A673 (cell line): ENCODE data around the gene POLE. TPM values are rescaled to one million over a fixed set of nuclear protein-coding genes. Genes with fewer than 3 reads are reported as not detected.

Experiments
- BruUV-seq: library from RNA; stranded (reverse); fragments of 400-500 nt; replicated peaks from 2 replicates; lab custom pipeline; 2021; lab: Mats Ljungman, UMichigan
- CTCF ChIA-PET: fragments of 300-600 bp; sonication (Branson Sonifier 250); formaldehyde crosslinking; loops from one replicate; lab custom pipeline; 2022; ENCODE audit warnings: antibody characterized with exemption; lab: Charles Lee
- POLR2A ChIA-PET: fragments of 300-600 bp; sonication (Branson Sonifier 250); formaldehyde crosslinking; loops from one replicate; lab custom pipeline; 2022; ENCODE audit warnings: antibody characterized with exemption; ENCODE audit not compliant: low non-redundant PET; lab: Charles Lee
- DNase-seq: peaks from one replicate; pipeline ENCODE4 v3.0.0-alpha.2; 2015; ENCODE audit warnings: low spot score
- H3K27ac ChIP-seq: fragments of 200-600 bp; sonication (generic); 2 replicates; pipeline ENCODE4 v1.5.1; 2016; ENCODE audit warnings: mixed run types, low read depth, mild to moderate bottlenecking, mixed read lengths, antibody characterized with exemption, low read length; ENCODE audit not compliant: poor library complexity, severe bottlenecking
- H3K27me3 ChIP-seq: fragments of 200-600 bp; sonication (generic); replicated peaks from 2 replicates; pipeline ENCODE4 v1.6.1; 2017; ENCODE audit warnings: mixed run types, low read depth, mild to moderate bottlenecking, mixed read lengths, antibody characterized with exemption, low read length; ENCODE audit not compliant: insufficient read depth, poor library complexity
- H3K36me3 ChIP-seq: fragments of 200-600 bp; sonication (generic); 2 replicates; pipeline ENCODE4 v1.6.1; 2016; ENCODE audit warnings: mixed run types, mild to moderate bottlenecking, mixed read lengths, antibody characterized with exemption, low read length; ENCODE audit not compliant: insufficient read depth, poor library complexity, severe bottlenecking
- H3K4me1 ChIP-seq: fragments of 200-600 bp; sonication (generic); 2 replicates; pipeline ENCODE4 v1.6.1; 2017; ENCODE audit warnings: mixed run types, mild to moderate bottlenecking, mixed read lengths, antibody characterized with exemption, low read length; ENCODE audit not compliant: insufficient read depth, poor library complexity, severe bottlenecking
- H3K4me3 ChIP-seq: fragments of 200-600 bp; sonication (generic); 2 replicates; pipeline ENCODE4 v1.5.1; 2016; ENCODE audit warnings: low read depth, mixed run types, mild to moderate bottlenecking, mixed read lengths, low read length; ENCODE audit not compliant: poor library complexity, severe bottlenecking
- H3K9me3 ChIP-seq: fragments of 200-600 bp; sonication (generic); 2 replicates; pipeline ENCODE4 v1.6.1; 2016; ENCODE audit warnings: mixed run types, low read depth, mild to moderate bottlenecking, mixed read lengths, antibody characterized with exemption, low read length; ENCODE audit not compliant: poor library complexity, severe bottlenecking
- EZH2 ChIP-seq: fragments of 200-600 bp; sonication (generic); IDR thresholded peaks from 2 replicates; pipeline ENCODE4 v1.6.1; 2017; ENCODE audit warnings: borderline replicate concordance, low read depth, mild to moderate bottlenecking, mixed read lengths, antibody characterized with exemption, low read length; ENCODE audit not compliant: poor library complexity, severe bottlenecking
- intact Hi-C: fragments of 100-400 bp; cut with micrococcal nuclease; formaldehyde crosslinking; loops from one replicate; pipeline ENCODE4 v1.10.0; 2022; ENCODE audit not compliant: unreplicated experiment
- total RNA-seq: library from RNA; stranded (reverse); gene quantifications from 2 replicates; pipeline ENCODE4 v1.2.3, GENCODE V29; 2021
- TF ChIP-seq, protein P1 (sequence below): fragments of 300-800, 200-600 bp; sonication (generic); conservative IDR thresholded peaks from 2 replicates; pipeline ENCODE4 v1.5.1; 2017; ENCODE audit warnings: low read depth, mild to moderate bottlenecking, antibody characterized with exemption, low read length, moderate library complexity, mixed read lengths

POLE gene
- total RNA-seq, 1 experiment from 2014 or later: 239 TPM

DNA sequence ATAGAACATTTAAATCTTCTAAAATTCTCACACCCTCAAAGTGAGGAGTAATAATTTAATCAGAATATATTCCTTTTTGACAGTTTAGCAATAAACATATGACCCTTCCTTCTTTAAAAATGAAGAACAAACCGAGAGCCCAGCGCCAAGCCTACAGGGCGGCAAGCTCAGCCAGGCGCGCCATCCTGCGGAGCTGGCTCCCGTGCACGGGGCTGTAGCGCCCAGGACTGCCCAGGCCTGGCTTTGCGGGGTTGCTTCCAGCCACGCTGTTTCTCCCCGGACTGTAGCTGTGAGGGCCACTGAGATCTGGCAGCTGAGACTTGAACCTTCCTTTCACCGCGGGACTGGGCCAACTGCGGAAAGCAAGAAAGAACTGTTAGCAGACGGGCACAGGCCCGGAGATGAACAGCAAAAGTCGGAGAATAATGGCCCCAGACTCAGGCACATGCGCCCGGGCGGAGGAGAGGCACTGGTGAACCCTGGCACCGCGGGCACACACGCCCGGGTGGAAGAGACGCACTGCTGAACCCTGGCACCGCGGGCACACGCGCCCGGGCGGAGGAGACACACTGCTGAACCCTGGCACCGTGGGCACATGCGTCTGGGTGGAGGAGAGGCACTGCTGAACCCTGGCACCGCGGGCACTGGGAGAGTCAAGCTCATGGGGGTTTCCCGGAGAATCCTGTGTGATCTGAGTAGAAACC, 40.1 kb upstream of the POLE start:
- Histone ChIP-seq H3K27ac (no peak overlapping the region), H3K4me1 (peaks cover 7% of the 10 kb centered on the region), H3K27me3 (no peaks in the 10 kb centered on the region), H3K9me3 (no peaks in the 10 kb centered on the region), H3K36me3 (peaks cover 81% of the 10 kb centered on the region), H3K4me3 (no peak overlapping the region)
- ChIA-PET POLR2A (no interaction called here), CTCF (no interaction called here)
- no TSS peak for BruUV-seq
- TF ChIP-seq EZH2: no peak
- TF ChIP-seq, protein P1, sequence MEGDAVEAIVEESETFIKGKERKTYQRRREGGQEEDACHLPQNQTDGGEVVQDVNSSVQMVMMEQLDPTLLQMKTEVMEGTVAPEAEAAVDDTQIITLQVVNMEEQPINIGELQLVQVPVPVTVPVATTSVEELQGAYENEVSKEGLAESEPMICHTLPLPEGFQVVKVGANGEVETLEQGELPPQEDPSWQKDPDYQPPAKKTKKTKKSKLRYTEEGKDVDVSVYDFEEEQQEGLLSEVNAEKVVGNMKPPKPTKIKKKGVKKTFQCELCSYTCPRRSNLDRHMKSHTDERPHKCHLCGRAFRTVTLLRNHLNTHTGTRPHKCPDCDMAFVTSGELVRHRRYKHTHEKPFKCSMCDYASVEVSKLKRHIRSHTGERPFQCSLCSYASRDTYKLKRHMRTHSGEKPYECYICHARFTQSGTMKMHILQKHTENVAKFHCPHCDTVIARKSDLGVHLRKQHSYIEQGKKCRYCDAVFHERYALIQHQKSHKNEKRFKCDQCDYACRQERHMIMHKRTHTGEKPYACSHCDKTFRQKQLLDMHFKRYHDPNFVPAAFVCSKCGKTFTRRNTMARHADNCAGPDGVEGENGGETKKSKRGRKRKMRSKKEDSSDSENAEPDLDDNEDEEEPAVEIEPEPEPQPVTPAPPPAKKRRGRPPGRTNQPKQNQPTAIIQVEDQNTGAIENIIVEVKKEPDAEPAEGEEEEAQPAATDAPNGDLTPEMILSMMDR: no peak
- intact Hi-C loops: no loop called here
- DNase-seq: no peak

DNA sequence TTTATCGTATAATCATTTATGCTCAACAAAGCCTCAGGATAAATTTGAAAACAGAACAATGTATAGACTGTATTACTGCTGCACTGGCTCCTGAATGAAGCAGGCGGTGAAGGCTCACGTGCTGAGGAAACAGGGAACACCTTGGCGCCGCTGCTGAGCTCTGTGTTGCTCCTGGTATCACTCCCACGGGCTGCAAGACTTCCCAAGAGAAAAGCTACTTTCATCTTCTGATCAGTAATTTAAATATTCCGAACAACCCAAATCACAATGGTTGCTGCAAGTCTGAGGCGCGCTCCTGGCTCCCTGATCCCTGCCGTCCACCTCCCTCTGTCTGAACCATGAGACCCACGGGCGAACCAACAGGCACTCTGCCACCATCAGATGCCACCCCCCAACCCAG, 39.2 kb upstream of the POLE start:
- Histone ChIP-seq H3K27me3 (no peaks in the 10 kb centered on the region), H3K4me3 (no peak overlapping the region), H3K4me1 (peaks cover 7% of the 10 kb centered on the region), H3K9me3 (no peaks in the 10 kb centered on the region), H3K36me3 (peaks cover 81% of the 10 kb centered on the region), H3K27ac (no peak overlapping the region)
- no TSS peak for BruUV-seq
- TF ChIP-seq, protein P1: no peak
- TF ChIP-seq EZH2: no peak
- intact Hi-C loops: no loop called here
- ChIA-PET POLR2A (no interaction called here), CTCF (no interaction called here)
- no peak for DNase-seq

DNA sequence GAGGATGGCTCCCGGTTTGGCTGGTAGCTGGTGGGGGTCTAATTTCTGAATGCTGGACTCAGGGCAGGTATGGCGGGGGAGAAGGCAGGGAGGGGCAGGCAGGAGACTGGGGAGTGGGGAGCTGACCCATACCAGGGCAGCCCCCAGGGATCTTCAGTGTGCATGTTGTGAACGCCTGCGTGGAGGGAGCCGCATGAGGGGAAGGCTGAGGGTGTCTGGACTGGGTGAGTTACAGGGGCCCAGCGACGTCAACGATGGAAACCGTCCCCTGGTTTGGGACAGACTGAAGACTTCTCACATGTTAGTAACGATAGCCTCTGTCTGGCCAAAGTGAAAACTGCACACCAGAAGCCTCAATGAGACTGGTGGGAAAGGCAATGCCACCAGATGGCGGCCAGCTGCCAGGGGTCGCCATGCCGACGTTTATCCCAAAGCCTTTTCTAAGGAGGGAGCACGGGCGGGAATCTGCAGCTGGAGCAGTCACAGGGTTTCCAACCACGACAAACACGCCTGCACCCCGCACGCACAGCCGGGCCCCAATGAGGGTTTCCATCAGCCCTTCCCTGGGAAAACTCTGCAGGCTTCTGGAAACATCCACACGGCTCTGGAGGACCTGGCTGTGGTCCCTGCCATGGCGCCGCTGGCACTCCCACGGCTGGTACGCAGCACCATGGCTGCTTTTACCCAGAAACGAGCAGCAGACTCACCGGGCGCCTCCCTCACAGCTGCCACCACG, 37.5 kb upstream of the POLE start:
- Histone ChIP-seq H3K4me3 (no peak overlapping the region), H3K36me3 (peaks cover 82% of the 10 kb centered on the region), H3K27ac (peak overlapping the region; percentile 22), H3K27me3 (no peaks in the 10 kb centered on the region), H3K9me3 (no peaks in the 10 kb centered on the region), H3K4me1 (no peaks in the 10 kb centered on the region)
- no peak for DNase-seq
- CTCF ChIA-PET: no interaction called here
- TF ChIP-seq EZH2: no peak
- TF ChIP-seq, protein P1: no peak
- intact Hi-C loops: no loop called here
- BruUV-seq: no TSS peak
- POLR2A ChIA-PET: no interaction called here
